ENCODE measurements around the gene RGS13. TPM values are rescaled to one million over a fixed set of nuclear protein-coding genes. Genes with fewer than 3 reads are reported as not detected.

The RGS13 gene
- total RNA-seq, 2 donors from 2014 or later = 1.0 to 1.1 TPM

GRCh38 chr1:192626366-192627179, 9.4 kb upstream of the RGS13 start:
- TF ChIP-seq CTCF (IDR thresholded peaks at IDR 0.05) = no peak
- no peak overlapping the region for H3K4me3 ChIP-seq
- no peak for DNase-seq
- H3K4me1 ChIP-seq = no peaks in the 10 kb centered on the region
- no peak overlapping the region for H3K9ac ChIP-seq (ENCODE audit: low read depth in 2 of 2, low read length in 2 of 2)
- H3K36me3 ChIP-seq = no peaks in the 10 kb centered on the region
- H3K27ac ChIP-seq = no peak overlapping the region
- no peaks in the 10 kb centered on the region for H3K9me3 ChIP-seq
- H3K27me3 ChIP-seq = no peaks in the 10 kb centered on the region
- intact Hi-C loops (cut with DNase I) = no loop called here

GRCh38 chr1:192627901-192628300, 8.0 kb upstream of the RGS13 start:
- Histone ChIP-seq H3K4me1 (no peaks in the 10 kb centered on the region), H3K9ac (ENCODE audit: low read depth in 2 of 2, low read length in 2 of 2) (no peak overlapping the region), H3K27me3 (no peaks in the 10 kb centered on the region), H3K36me3 (no peaks in the 10 kb centered on the region), H3K4me3 (no peak overlapping the region), H3K27ac (no peak overlapping the region), H3K9me3 (no peaks in the 10 kb centered on the region)
- TF ChIP-seq CTCF (IDR thresholded peaks at IDR 0.05) = no peak
- no peak for DNase-seq
- intact Hi-C loops (cut with DNase I) = no loop called here

GRCh38 chr1:192628396-192629057, 7.4 kb upstream of the RGS13 start:
- Histone ChIP-seq H3K36me3 (no peaks in the 10 kb centered on the region), H3K4me1 (no peaks in the 10 kb centered on the region), H3K27me3 (no peaks in the 10 kb centered on the region), H3K9ac (ENCODE audit: low read depth in 2 of 2, low read length in 2 of 2) (no peak overlapping the region), H3K4me3 (no peak overlapping the region), H3K27ac (no peak overlapping the region), H3K9me3 (no peaks in the 10 kb centered on the region)
- no peak for TF ChIP-seq CTCF (IDR thresholded peaks at IDR 0.05)
- DNase-seq = no peak
- intact Hi-C loops (cut with DNase I) = no loop called here

GRCh38 chr1:192629612-192630011, 6.3 kb upstream of the RGS13 start:
- Histone ChIP-seq H3K9me3 (no peaks in the 10 kb centered on the region), H3K27ac (no peak overlapping the region), H3K4me1 (no peaks in the 10 kb centered on the region), H3K27me3 (no peaks in the 10 kb centered on the region), H3K9ac (ENCODE audit: low read depth in 2 of 2, low read length in 2 of 2) (no peak overlapping the region), H3K36me3 (no peaks in the 10 kb centered on the region), H3K4me3 (no peak overlapping the region)
- TF ChIP-seq CTCF (IDR thresholded peaks at IDR 0.05) = no peak
- DNase-seq = no peak
- intact Hi-C loops (cut with DNase I) = no loop called here

GRCh38 chr1:192630521-192631287, 5.2 kb upstream of the RGS13 start:
- Histone ChIP-seq H3K4me3 (no peak overlapping the region), H3K4me1 (no peaks in the 10 kb centered on the region), H3K27ac (no peak overlapping the region), H3K27me3 (no peaks in the 10 kb centered on the region), H3K36me3 (no peaks in the 10 kb centered on the region), H3K9ac (ENCODE audit: low read depth in 2 of 2, low read length in 2 of 2) (no peak overlapping the region), H3K9me3 (no peaks in the 10 kb centered on the region)
- TF ChIP-seq CTCF (IDR thresholded peaks at IDR 0.05) = no peak
- intact Hi-C loops (cut with DNase I) = no loop called here
- DNase-seq = no peak

All from colonic mucosa (tissue), 4 donors.